ENCODE measurements around the gene HYPK.
"Not testable (repeated sequence)": the region's sequence is repeated elsewhere in the genome, so short reads cannot be mapped to it uniquely, and the experiment has no call there.

Gene HYPK

DNA sequence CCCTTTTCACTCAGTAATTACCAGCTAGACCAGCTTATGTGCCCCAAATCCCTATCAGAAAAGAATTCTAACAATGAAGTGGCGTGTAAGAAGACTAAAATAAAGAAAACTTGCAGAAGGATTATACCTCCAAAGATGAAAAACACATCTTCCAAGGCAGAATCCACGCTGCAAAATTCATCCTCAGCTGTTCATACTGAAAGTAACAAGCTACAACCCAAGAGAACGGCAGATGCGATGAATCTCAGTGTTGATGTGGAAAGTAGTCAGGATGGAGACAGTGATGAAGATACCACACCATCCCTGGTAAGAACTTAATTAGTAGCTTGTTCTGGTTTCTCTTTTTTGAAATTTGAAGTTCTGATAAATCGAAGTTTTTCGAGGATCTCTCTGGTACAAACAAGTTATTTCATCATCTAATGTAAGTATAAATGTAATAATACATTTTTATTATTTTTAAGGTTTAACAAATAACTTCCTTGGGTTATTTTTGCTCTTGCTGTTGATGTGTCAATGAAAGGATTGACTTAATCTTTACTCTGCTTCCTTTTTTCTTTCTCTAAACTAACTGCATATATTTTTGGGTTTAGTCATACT, 27.8 kb downstream of the HYPK start:
- DNase-seq (ENCODE audit: low spot score) = no peak
- ChIA-PET CTCF (no interaction called here), POLR2A (ENCODE audit: low non-redundant PET) (no interaction called here)
- H3K27ac ChIP-seq = no peak overlapping the region
- TF ChIP-seq, protein P1, sequence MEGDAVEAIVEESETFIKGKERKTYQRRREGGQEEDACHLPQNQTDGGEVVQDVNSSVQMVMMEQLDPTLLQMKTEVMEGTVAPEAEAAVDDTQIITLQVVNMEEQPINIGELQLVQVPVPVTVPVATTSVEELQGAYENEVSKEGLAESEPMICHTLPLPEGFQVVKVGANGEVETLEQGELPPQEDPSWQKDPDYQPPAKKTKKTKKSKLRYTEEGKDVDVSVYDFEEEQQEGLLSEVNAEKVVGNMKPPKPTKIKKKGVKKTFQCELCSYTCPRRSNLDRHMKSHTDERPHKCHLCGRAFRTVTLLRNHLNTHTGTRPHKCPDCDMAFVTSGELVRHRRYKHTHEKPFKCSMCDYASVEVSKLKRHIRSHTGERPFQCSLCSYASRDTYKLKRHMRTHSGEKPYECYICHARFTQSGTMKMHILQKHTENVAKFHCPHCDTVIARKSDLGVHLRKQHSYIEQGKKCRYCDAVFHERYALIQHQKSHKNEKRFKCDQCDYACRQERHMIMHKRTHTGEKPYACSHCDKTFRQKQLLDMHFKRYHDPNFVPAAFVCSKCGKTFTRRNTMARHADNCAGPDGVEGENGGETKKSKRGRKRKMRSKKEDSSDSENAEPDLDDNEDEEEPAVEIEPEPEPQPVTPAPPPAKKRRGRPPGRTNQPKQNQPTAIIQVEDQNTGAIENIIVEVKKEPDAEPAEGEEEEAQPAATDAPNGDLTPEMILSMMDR (conservative IDR thresholded peaks at IDR 0.05; ENCODE audit: low read depth) = no peak

DNA sequence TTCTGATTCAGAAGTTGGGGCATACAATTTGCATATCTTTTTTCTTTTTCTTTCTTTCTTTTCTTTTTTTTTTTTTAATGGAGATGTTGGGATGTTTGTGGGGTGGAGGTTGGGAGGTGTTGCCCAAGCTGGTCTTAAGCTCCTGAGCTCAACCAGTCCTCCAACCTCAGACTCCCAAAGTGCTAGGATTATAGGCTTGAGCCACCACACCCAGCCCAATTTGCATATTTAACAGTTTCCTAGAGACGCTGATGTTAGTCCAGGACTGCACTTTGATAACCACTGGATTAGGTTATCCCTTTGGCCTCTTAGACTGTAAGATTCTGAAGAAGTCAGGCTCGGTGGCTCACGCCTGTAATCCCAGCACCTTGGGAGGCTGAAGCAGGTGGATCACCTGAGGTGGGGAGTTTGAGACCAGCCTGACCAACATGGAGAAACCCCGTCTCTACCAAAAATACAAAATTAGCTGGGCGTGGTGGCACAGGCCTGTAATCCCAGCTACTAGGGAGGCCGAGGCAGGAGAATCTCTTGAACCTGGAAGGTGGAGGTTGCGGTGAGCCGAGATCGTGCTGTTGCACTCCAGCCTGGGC, 29.6 kb downstream of the HYPK start:
- POLR2A ChIA-PET (ENCODE audit: low non-redundant PET); DNase-seq (ENCODE audit: low spot score): not testable (repeated sequence)
- peak overlapping the region; percentile 20; the same call in 1 of the 2 replicates for H3K27ac ChIP-seq
- CTCF ChIA-PET = interaction anchor here (0.6 kb wide), 1 partner anchor 369 kb away, joined by 4 read pairs; no protein-coding TSS in a partner anchor

DNA sequence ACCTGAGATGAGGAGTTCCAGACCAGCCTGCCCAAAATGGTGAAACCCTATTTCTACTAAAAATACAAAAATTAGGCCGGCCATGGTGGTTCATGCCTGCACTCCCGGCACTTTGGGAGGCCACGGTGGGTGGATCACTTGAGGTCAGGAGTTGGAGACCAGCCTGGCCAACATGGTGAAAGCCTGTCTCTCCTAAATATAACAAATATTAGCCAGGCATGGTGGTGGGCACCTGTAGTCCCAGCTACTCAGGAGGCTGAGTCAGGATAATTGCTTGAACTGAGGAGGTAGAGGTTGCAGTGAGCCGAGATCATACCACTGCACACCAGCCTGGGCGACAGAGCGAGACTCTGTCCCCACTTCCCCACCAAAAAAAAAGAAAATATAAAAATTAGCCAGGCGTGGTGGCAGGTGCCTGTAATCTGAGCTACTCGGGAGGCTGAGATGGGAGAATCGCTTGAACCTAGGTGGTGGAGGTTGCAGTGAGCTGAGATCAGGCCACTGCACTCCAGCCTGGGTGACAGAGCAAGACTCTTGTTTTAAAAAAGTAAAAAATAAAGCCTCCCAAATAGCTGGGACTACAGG, 30.4 kb downstream of the HYPK start:
- DNase-seq (ENCODE audit: low spot score); POLR2A ChIA-PET (ENCODE audit: low non-redundant PET): not testable (repeated sequence)
- CTCF ChIA-PET = interaction anchor here (0.6 kb wide), 1 partner anchor 1288 kb away, joined by 3 read pairs; no protein-coding TSS in a partner anchor
- peak overlapping the region; percentile 44 for H3K27ac ChIP-seq

DNA sequence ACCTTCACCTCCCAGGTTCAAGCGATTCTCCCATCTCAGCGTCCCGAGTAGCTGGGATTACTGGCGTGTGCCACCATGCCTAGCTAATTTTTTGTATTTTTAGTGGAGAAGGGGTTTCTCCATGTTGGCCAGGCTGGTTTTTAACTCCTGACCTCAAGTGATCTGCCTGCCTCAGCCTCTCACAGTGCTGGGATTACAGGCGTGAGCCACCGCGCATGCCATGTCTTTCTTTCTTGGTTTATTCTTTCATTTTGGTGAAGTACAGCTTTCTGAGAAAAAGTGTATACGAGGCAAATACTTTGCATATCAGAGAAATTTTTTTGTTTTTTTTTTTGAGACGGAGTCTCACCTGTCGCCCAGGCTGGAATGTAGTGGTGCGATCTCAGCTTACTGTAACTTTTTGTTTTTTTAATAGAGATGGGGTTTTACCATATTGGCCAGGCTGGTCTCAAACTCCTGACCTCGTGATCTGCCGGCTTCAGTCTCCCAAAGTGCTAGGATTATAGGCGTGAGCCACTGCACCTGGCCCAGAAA, 31.2 kb downstream of the HYPK start:
- CTCF ChIA-PET = interaction anchor here (0.6 to 0.7 kb wide), 4 partner anchors 23 to 1287 kb away, joined by 3 to 7 read pairs (median 3); no protein-coding TSS in a partner anchor
- POLR2A ChIA-PET (ENCODE audit: low non-redundant PET) = not testable (repeated sequence)
- peak overlapping the region; percentile 44 for H3K27ac ChIP-seq

DNA sequence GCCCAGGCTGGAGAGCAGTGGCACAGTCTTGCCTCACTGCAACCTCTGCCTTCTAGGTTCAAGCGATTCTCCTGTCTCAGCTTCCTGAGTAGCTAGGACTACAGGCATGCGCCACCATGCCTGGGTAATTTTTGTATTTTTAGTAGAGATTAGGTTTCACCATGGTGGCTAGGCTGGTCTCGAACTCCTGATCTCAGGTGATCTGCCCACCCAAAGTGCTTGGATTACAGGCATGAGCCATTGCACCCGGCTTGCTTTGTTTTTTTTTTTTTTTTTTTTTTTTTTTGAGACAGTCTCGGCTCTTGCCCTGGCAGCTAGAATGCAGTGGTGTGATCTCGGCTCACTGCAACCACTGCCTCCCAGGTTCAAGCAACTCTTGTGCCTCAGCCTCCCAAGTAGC, 32.1 kb downstream of the HYPK start:
- ChIA-PET CTCF (interaction anchor here (0.6 kb wide), 1 partner anchor 392 kb away, joined by 3 read pairs; no protein-coding TSS in a partner anchor), POLR2A (ENCODE audit: low non-redundant PET) (interaction anchor here (1.0 kb wide), 1 partner anchor 8 kb away, joined by 6 read pairs; no protein-coding TSS in a partner anchor)
- H3K27ac ChIP-seq = 0 out of 2 replicates have a peak overlapping the region, but pooled peaks have one; percentile 22
- not testable (repeated sequence) for DNase-seq (ENCODE audit: low spot score)

More for the DNA sequence above, 31.2 kb downstream of the HYPK start:
- not testable (repeated sequence) for DNase-seq (ENCODE audit: low spot score)

DNA sequence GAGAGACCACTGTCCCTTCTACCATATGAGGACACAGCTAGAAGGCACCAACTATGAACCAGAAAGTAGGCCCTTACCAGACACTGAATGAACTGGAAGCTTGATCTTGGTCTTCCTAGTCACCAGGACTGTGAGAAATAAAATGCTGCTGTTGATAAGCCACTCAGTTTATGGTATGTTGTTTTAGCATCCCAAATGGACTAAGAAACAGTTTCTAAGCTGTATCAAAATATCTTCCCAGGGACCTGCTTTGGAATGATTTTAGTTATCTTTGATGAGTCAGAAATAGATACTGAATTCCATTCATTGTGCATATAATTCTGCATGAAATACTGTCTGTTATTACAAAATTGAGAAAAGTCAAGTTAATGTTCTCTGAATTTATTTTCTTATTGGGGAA, 45.0 kb downstream of the HYPK start:
- H3K27ac ChIP-seq = no peak overlapping the region
- CTCF ChIA-PET = interaction anchor here (0.7 kb wide), 1 partner anchor 22 kb away, joined by 3 read pairs; no protein-coding TSS in a partner anchor
- TF ChIP-seq, protein P1 (conservative IDR thresholded peaks at IDR 0.05; ENCODE audit: low read depth) = no peak
- DNase-seq (ENCODE audit: low spot score) = no peak
- POLR2A ChIA-PET (ENCODE audit: low non-redundant PET) = no interaction called here

DNA sequence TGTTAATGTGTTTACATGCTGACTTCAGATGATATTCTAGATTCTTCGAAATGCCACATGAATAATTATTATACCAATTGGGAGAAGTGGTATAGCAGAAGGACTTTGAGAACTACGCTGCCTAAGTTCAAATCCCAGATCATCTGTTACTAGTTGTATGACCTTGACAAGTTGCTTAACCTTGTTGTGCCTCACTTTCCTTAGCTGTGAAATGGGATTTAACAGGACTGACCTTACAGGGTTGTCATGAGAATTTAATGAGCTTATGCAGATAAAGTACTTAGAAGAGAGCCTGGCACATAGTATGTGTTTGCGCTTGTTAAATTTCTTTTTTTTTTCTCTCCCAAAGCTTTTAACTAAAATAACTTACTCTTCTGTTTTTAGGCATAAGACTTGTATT, 50.9 kb downstream of the HYPK start:
- DNase-seq (ENCODE audit: low spot score) = no peak
- CTCF ChIA-PET = interaction anchor here (0.6 kb wide), 2 partner anchors 17 to 71 kb away, joined by 4 read pairs; no protein-coding TSS in a partner anchor
- POLR2A ChIA-PET (ENCODE audit: low non-redundant PET) = interaction anchor here (0.7 kb wide), 1 partner anchor 75 kb away, joined by 3 read pairs; no protein-coding TSS in a partner anchor
- TF ChIP-seq, protein P1 (conservative IDR thresholded peaks at IDR 0.05; ENCODE audit: low read depth) = no peak
- no peak overlapping the region for H3K27ac ChIP-seq

DNA sequence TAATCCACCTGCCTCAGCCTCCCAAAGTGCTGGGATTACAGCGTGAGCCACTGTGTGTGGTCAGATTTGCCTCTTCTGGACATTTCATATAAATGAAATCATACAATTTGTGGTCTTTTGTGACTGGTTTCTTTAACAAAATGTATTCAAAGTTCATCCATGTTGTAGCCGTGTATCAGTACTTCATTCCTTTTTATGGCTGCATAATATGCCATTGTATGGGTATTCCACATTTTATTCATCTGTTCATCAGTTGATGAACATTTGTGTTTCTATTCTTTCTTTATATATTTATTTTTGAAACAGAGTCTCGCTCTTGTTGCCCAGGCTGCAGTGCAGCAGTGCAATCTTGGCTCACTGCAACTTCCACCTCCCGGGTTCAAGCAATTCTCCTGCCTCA, 52.2 kb downstream of the HYPK start:
- TF ChIP-seq, protein P1 (conservative IDR thresholded peaks at IDR 0.05; ENCODE audit: low read depth) = no peak
- ChIA-PET POLR2A (ENCODE audit: low non-redundant PET) (no interaction called here), CTCF (no interaction called here)
- no peak overlapping the region for H3K27ac ChIP-seq
- no peak for DNase-seq (ENCODE audit: low spot score)

Data from RWPE1 (cell line).